Measurements from ENCODE around the gene NME4.

GRCh38 chr16:363766-364490 is 33.1 kb upstream of the NME4 start:
- TF ChIP-seq, protein P1, sequence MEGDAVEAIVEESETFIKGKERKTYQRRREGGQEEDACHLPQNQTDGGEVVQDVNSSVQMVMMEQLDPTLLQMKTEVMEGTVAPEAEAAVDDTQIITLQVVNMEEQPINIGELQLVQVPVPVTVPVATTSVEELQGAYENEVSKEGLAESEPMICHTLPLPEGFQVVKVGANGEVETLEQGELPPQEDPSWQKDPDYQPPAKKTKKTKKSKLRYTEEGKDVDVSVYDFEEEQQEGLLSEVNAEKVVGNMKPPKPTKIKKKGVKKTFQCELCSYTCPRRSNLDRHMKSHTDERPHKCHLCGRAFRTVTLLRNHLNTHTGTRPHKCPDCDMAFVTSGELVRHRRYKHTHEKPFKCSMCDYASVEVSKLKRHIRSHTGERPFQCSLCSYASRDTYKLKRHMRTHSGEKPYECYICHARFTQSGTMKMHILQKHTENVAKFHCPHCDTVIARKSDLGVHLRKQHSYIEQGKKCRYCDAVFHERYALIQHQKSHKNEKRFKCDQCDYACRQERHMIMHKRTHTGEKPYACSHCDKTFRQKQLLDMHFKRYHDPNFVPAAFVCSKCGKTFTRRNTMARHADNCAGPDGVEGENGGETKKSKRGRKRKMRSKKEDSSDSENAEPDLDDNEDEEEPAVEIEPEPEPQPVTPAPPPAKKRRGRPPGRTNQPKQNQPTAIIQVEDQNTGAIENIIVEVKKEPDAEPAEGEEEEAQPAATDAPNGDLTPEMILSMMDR (IDR thresholded peaks at IDR 0.05): no peak
- no peak for TF ChIP-seq POLR2A (IDR thresholded peaks at IDR 0.05)
